B cell (primary cell): ENCODE results near the gene SEC14L6. TPM values are rescaled to one million over a fixed set of nuclear protein-coding genes. Genes with fewer than 3 reads are reported as not detected.

Experiments
- ATAC-seq: fragments of 200-7000 bp; cut with Tn5 transposase; one replicate; pipeline ENCODE4 v1.10.0; 2021; ENCODE audit warnings: low read depth, mild to moderate bottlenecking, moderate number of reproducible peaks, moderate library complexity
- CTCF ChIA-PET: fragments of 350-600 bp; sonication (Branson Sonifier 250); formaldehyde crosslinking; loops from one replicate; lab custom pipeline; 2021; ENCODE audit warnings: antibody characterized with exemption, inconsistent platforms; lab: Charles Lee
- POLR2A ChIA-PET: fragments of 350-600 bp; sonication (Branson Sonifier 250); formaldehyde crosslinking; loops from one replicate; lab custom pipeline; 2021; ENCODE audit warnings: antibody characterized with exemption; lab: Charles Lee
- DNase-seq: peaks from one replicate; pipeline ENCODE4 v3.0.0; 2013
- H2AFZ ChIP-seq: 2 replicates; pipeline ENCODE4 v1.6.1; 2012; ENCODE audit warnings: mild to moderate bottlenecking, low read depth, low read length; ENCODE audit not compliant: insufficient read depth, poor library complexity, severe bottlenecking
- H3K27ac ChIP-seq, 2 donors: 1 replicate in 1 of 2; 2 replicates in 1 of 2; pipeline ENCODE4 v1.5.1; 2012 to 2013; ENCODE audit warnings: low read length in 2 of 2, mild to moderate bottlenecking in 2 of 2, moderate library complexity in 1 of 2
- H3K27me3 ChIP-seq, 4 experiments: fragments of 200-600 bp in 1 of 4; sonication (generic) in 1 of 4; replicated peaks in 1 of 4; 1 replicate in 2 of 4; 2 replicates in 2 of 4; pipeline versions ENCODE4 v1.6.1 to v1.7.0; 2013 to 2016; ENCODE audit warnings: low read length in 3 of 4, mild to moderate bottlenecking in 2 of 4, mixed read lengths in 1 of 4, moderate library complexity in 1 of 4; ENCODE audit not compliant: insufficient read depth in 4 of 4, control insufficient read depth in 3 of 4; ENCODE audit errors: control extremely low read depth in 1 of 4
- H3K36me3 ChIP-seq, 2 experiments: replicated peaks in 1 of 2; 1 replicate in 1 of 2; 2 replicates in 1 of 2; pipeline versions ENCODE4 v1.6.1 to v1.7.1; 2013; ENCODE audit warnings: low read length in 1 of 2; ENCODE audit not compliant: insufficient read depth in 2 of 2, control insufficient read depth in 1 of 2; ENCODE audit errors: control extremely low read depth in 1 of 2, extremely low read depth in 1 of 2
- H3K4me1 ChIP-seq, 2 donors: fragments of 200-600 bp in 1 of 2; sonication (generic) in 1 of 2; 1 replicate in 1 of 2; 2 replicates in 1 of 2; pipeline versions ENCODE4 v1.5.1 to v1.6.1; 2013 to 2017; ENCODE audit warnings: low read length in 2 of 2; ENCODE audit not compliant: control insufficient read depth in 2 of 2, insufficient read depth in 2 of 2
- H3K4me2 ChIP-seq: replicated peaks from 2 replicates; pipeline ENCODE3; 2012; ENCODE audit warnings: mild to moderate bottlenecking, low read depth, low read length; ENCODE audit not compliant: poor library complexity, severe bottlenecking
- H3K4me3 ChIP-seq, 5 experiments: fragments of 200-600 bp in 1 of 5; sonication (generic) in 1 of 5; 1 replicate in 3 of 5; 2 replicates in 2 of 5; pipeline versions ENCODE4 v1.5.1 to v1.7.0; 2011 to 2016; ENCODE audit warnings: low read length in 4 of 5, mild to moderate bottlenecking in 4 of 5, low read depth in 2 of 5, control low read depth in 1 of 5, moderate library complexity in 1 of 5; ENCODE audit not compliant: insufficient read depth in 1 of 5; ENCODE audit errors: control extremely low read depth in 1 of 5, extremely low read depth in 1 of 5
- H3K79me2 ChIP-seq: fragments of 200-600 bp; sonication (generic); one replicate; pipeline ENCODE4 v1.6.0; 2016; ENCODE audit warnings: low read length; ENCODE audit not compliant: control insufficient read depth, insufficient read depth
- H3K9ac ChIP-seq: fragments of 200-600 bp; sonication (generic); 2 replicates; pipeline ENCODE4 v1.6.1; 2017; ENCODE audit warnings: mild to moderate bottlenecking, low read length, moderate library complexity
- H3K9me3 ChIP-seq, 3 donors: one replicate each; pipeline versions ENCODE4 v1.6.1 to v1.7.1; 2013; ENCODE audit warnings: low read length in 2 of 3; ENCODE audit not compliant: control insufficient read depth in 2 of 3, insufficient read depth in 1 of 3; ENCODE audit errors: control extremely low read depth in 1 of 3
- H4K20me1 ChIP-seq: 2 replicates; pipeline ENCODE4 v1.6.0; 2012; ENCODE audit warnings: mild to moderate bottlenecking, low read length; ENCODE audit not compliant: insufficient read depth, control insufficient read depth, poor library complexity, severe bottlenecking
- H3K27ac Mint-ChIP-seq: one replicate; pipeline ENCODE4 v1.8.0; 2021; ENCODE audit warnings: mixed read lengths
- H3K27me3 Mint-ChIP-seq: one replicate; pipeline ENCODE4 v1.8.0; 2021; ENCODE audit warnings: mixed read lengths
- H3K4me1 Mint-ChIP-seq: one replicate; pipeline ENCODE4 v1.8.0; 2021; ENCODE audit warnings: mixed read lengths
- H3K4me3 Mint-ChIP-seq: one replicate; pipeline ENCODE4 v1.8.0; 2021; ENCODE audit warnings: mixed read lengths
- H3K9me3 Mint-ChIP-seq: one replicate; pipeline ENCODE4 v1.8.0; 2022; ENCODE audit warnings: mixed read lengths; ENCODE audit not compliant: insufficient read depth
- EZH2 ChIP-seq: IDR thresholded peaks from 2 replicates; pipeline ENCODE4 v1.6.1; 2012; ENCODE audit warnings: borderline replicate concordance, low read depth, mild to moderate bottlenecking, moderate library complexity, low read length; ENCODE audit not compliant: insufficient read depth, poor library complexity, severe bottlenecking
- WGBS: methylation state at CpG from one replicate; pipeline ENCODE4 v1.1.5; 2013; ENCODE audit warnings: missing lambda C conversion rate; ENCODE audit not compliant: insufficient coverage; 5-methylcytosine and 5-hydroxymethylcytosine counted together
- intact Hi-C: fragments of 100-400 bp; cut with micrococcal nuclease; formaldehyde crosslinking; loops from one replicate; pipeline ENCODE4 v1.10.0; 2022
- polyA plus RNA-seq: library from polyadenylated mRNA; depleted of rRNA; stranded (reverse); fragments of >200 nt; gene quantifications from 2 replicates; pipeline ENCODE4 v1.2.3, GENCODE V29; 2012
- total RNA-seq, 2 donors: library from RNA; stranded (reverse); fragments of 120-200 nt in 1 of 2; gene quantifications; 1 replicate in 1 of 2; 2 replicates in 1 of 2; pipeline versions ENCODE4 v1.2.3 to v1.2.4, GENCODE V29; 2013 to 2022
- TF ChIP-seq, protein P1 (sequence below): fragments of 200-600 bp; IDR thresholded peaks from one replicate; pipeline ENCODE4 v1.8.0; 2022; ENCODE audit warnings: antibody characterized with exemption, mild to moderate bottlenecking

Gene SEC14L6
- total and polyA plus RNA-seq, 2 donors (not counting 1 experiment from before 2014, with no cell fraction given), result not detected

GRCh38 chr22:30516731-30517130, 29.8 kb downstream of the SEC14L6 start:
- DNase-seq (no peak), ATAC-seq (no peak)
- 92% methylated on average over 2 of the region's 5 CpGs for WGBS
- Histone ChIP-seq H3K4me1 (no peaks in the 10 kb centered on the region), H3K27ac (no peak overlapping the region), H3K36me3 (no peaks in the 10 kb centered on the region), H3K4me3 (no peak overlapping the region), H4K20me1 (no peaks in the 10 kb centered on the region), H3K4me2 (no peak overlapping the region), H3K27me3 (no peaks in the 10 kb centered on the region), H2AFZ (no peak overlapping the region), H3K9ac (no peak overlapping the region), H3K9me3 (peaks cover 0 to 5% (median 0%) of the 10 kb centered on the region in 3 donors), H3K79me2 (no peaks in the 10 kb centered on the region)
- TF ChIP-seq, protein P1, sequence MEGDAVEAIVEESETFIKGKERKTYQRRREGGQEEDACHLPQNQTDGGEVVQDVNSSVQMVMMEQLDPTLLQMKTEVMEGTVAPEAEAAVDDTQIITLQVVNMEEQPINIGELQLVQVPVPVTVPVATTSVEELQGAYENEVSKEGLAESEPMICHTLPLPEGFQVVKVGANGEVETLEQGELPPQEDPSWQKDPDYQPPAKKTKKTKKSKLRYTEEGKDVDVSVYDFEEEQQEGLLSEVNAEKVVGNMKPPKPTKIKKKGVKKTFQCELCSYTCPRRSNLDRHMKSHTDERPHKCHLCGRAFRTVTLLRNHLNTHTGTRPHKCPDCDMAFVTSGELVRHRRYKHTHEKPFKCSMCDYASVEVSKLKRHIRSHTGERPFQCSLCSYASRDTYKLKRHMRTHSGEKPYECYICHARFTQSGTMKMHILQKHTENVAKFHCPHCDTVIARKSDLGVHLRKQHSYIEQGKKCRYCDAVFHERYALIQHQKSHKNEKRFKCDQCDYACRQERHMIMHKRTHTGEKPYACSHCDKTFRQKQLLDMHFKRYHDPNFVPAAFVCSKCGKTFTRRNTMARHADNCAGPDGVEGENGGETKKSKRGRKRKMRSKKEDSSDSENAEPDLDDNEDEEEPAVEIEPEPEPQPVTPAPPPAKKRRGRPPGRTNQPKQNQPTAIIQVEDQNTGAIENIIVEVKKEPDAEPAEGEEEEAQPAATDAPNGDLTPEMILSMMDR, result no peak
- no peaks in the 10 kb centered on the region for H3K4me1 Mint-ChIP-seq
- H3K27ac Mint-ChIP-seq, result no peak overlapping the region
- intact Hi-C loops, result no loop called here
- POLR2A ChIA-PET, result no interaction called here
- CTCF ChIA-PET, result no interaction called here
- H3K27me3 Mint-ChIP-seq, result peaks cover 8% of the 10 kb centered on the region
- no peak overlapping the region for H3K4me3 Mint-ChIP-seq
- H3K9me3 Mint-ChIP-seq, result no peaks in the 10 kb centered on the region

DNA sequence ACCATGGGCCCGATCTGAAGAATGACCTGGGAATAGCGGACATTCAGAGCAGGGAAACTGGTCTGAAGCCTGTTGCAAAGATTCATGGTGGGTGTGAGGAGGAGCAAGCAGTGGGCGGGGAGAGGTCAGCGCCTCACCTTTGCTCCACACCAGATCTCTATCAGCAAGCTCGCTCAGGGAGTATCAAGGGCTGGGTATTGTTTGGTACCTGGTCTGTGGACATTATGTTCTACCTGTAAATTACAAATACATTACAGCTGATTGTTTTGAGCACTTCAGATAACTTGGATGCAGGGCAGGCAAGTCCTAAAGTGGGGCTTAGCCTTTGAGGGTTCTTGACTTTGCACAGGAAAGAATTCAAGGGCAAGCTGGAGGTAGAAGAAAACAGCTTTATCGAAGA, 30.3 kb downstream of the SEC14L6 start:
- DNase-seq (no peak), ATAC-seq (no peak)
- 88% methylated on average over 2 of the region's 6 CpGs for WGBS
- no peaks in the 10 kb centered on the region for H3K4me1 ChIP-seq
- Mint-ChIP-seq H3K4me1 (no peaks in the 10 kb centered on the region), H3K27me3 (peaks cover 8% of the 10 kb centered on the region), H3K4me3 (no peak overlapping the region), H3K9me3 (no peaks in the 10 kb centered on the region), H3K27ac (no peak overlapping the region)
- H3K9me3 ChIP-seq, result peaks cover 0 to 10% (median 0%) of the 10 kb centered on the region in 3 donors
- intact Hi-C loops, result no loop called here
- H3K4me2 ChIP-seq, result no peak overlapping the region
- no peak overlapping the region for H3K4me3 ChIP-seq
- H4K20me1 ChIP-seq, result no peaks in the 10 kb centered on the region
- H3K79me2 ChIP-seq, result no peaks in the 10 kb centered on the region
- POLR2A ChIA-PET, result no interaction called here
- no peak overlapping the region for H3K9ac ChIP-seq
- no peak overlapping the region for H2AFZ ChIP-seq
- no peaks in the 10 kb centered on the region for H3K36me3 ChIP-seq
- CTCF ChIA-PET, result no interaction called here
- H3K27me3 ChIP-seq, result no peaks in the 10 kb centered on the region
- H3K27ac ChIP-seq, result no peak overlapping the region
- no peak for TF ChIP-seq EZH2
- TF ChIP-seq, protein P1, result no peak
